ENCODE results near the gene WASL. TPM values are rescaled to one million over a fixed set of nuclear protein-coding genes. Genes with fewer than 3 reads are reported as not detected.

WASL gene
- total and polyA plus RNA-seq, 10 of the 15 experiments (the other 5 are each of a cell fraction or from before 2014, with no cell fraction given), result 2.0 to 6.4 (median 3.5) TPM

GRCh38 chr7:123771846-123772245, 23.0 kb upstream of the WASL start:
- Histone ChIP-seq H3K9ac (ENCODE audit: control insufficient read depth, insufficient read depth, low read length) (no peak overlapping the region), H2AFZ (ENCODE audit: control insufficient read depth, low read depth, low read length) (no peak overlapping the region), H3K4me1 (ENCODE audit: control insufficient read depth, insufficient read depth, low read length) (no peaks in the 10 kb centered on the region), H3K4me3 (no peak overlapping the region), H3K79me2 (ENCODE audit: control insufficient read depth, insufficient read depth, low read length) (no peaks in the 10 kb centered on the region), H3K27ac (ENCODE audit: control insufficient read depth, insufficient read depth) (no peak overlapping the region), H3K9me3 (replicated peaks; ENCODE audit: control insufficient read depth, insufficient read depth, low read length) (no peaks in the 10 kb centered on the region; the same call in 2 of the 3 replicates), H4K20me1 (ENCODE audit: control insufficient read depth, insufficient read depth) (no peaks in the 10 kb centered on the region), H3K4me2 (ENCODE audit: control insufficient read depth, insufficient read depth) (no peak overlapping the region), H3K27me3 (replicated peaks in 1 of 2; ENCODE audit: control insufficient read depth in 2 of 2, insufficient read depth in 2 of 2, low read length in 1 of 2) (no peaks in the 10 kb centered on the region), H3K36me3 (ENCODE audit: control insufficient read depth in 2 of 2, insufficient read depth in 2 of 2, low read length in 1 of 2) (no peaks in the 10 kb centered on the region)
- DNase-seq (ENCODE audit: low read depth, low spot score), result no peak
- SMC1A ChIA-PET (ENCODE audit: uncharacterized antibody, unreplicated experiment), result interaction anchor here (0.8 to 6.1 kb wide), 18 partner anchors 8 to 155 kb away, joined by 3 to 29 read pairs (median 4); partner anchors contain the start of gene WASL
- RAD21 ChIA-PET (ENCODE audit: unreplicated experiment), result interaction anchor here (0.7 to 3.7 kb wide), 7 partner anchors 10 to 334 kb away, joined by 3 to 15 read pairs (median 4); partner anchors contain the start of gene WASL
- in situ Hi-C loops (cut with MboI) (no loop called here), intact Hi-C loops (cut with micrococcal nuclease; ENCODE audit: unreplicated experiment) (no loop called here)
- no peak for ATAC-seq
- WGBS (ENCODE audit: insufficient coverage, insufficient replicate concordance, low lambda C conversion rate, missing lambda C conversion rate), result 97% methylated on average over 2 of the region's 2 CpGs
- CTCF ChIA-PET, result interaction anchor here (0.9 to 3.1 kb wide), 10 partner anchors 16 to 148 kb away, joined by 3 to 21 read pairs (median 7); partner anchors contain the start of gene WASL
- BruUV-seq (replicated peaks), result no TSS peak
- no peak for FAIRE-seq
- no peak for TF ChIP-seq HCFC1 (IDR thresholded peaks at IDR 0.05; ENCODE audit: low read length)
- no peak for TF ChIP-seq ZSCAN29 (IDR thresholded peaks at IDR 0.05)
- TF ChIP-seq ETV6 (conservative IDR thresholded peaks at IDR 0.05 in 1 of 2, IDR thresholded peaks at IDR 0.05 in 1 of 2; ENCODE audit: borderline replicate concordance in 1 of 2, low read depth in 1 of 2), result no peak
- no peak for TF ChIP-seq IRF4 (IDR thresholded peaks at IDR 0.05; ENCODE audit: low read depth, low read length)
- POLR2A ChIA-PET, result no interaction called here

GRCh38 chr7:123771256-123771655, 22.5 kb upstream of the WASL start:
- H3K36me3 ChIP-seq (ENCODE audit: control insufficient read depth in 2 of 2, insufficient read depth in 2 of 2, low read length in 1 of 2), result no peaks in the 10 kb centered on the region
- peak; percentile 63 for ATAC-seq
- H3K27ac ChIP-seq (ENCODE audit: control insufficient read depth, insufficient read depth), result no peak overlapping the region
- intact Hi-C loops (cut with micrococcal nuclease; ENCODE audit: unreplicated experiment) (no loop called here), in situ Hi-C loops (cut with MboI) (no loop called here)
- WGBS (ENCODE audit: insufficient coverage, insufficient replicate concordance, low lambda C conversion rate, missing lambda C conversion rate), result 48% methylated on average over 2 of the region's 2 CpGs
- ChIA-PET RAD21 (ENCODE audit: unreplicated experiment) (interaction anchor here (0.7 to 3.7 kb wide), 7 partner anchors 11 to 335 kb away, joined by 3 to 15 read pairs (median 4); partner anchors contain the start of gene WASL), POLR2A (interaction anchor here (0.6 to 1.0 kb wide), 2 partner anchors 20 to 237 kb away, joined by 3 read pairs; partner anchors contain the start of gene IQUB), CTCF (interaction anchor here (0.5 to 3.1 kb wide), 17 partner anchors 9 to 505 kb away, joined by 3 to 21 read pairs (median 4); partner anchors contain the start of gene WASL), SMC1A (ENCODE audit: uncharacterized antibody, unreplicated experiment) (interaction anchor here (0.7 to 6.1 kb wide), 18 partner anchors 8 to 156 kb away, joined by 3 to 29 read pairs (median 4); partner anchors contain the start of gene WASL)
- no peaks in the 10 kb centered on the region for H4K20me1 ChIP-seq (ENCODE audit: control insufficient read depth, insufficient read depth)
- H3K9me3 ChIP-seq (replicated peaks; ENCODE audit: control insufficient read depth, insufficient read depth, low read length), result no peaks in the 10 kb centered on the region; the same call in 2 of the 3 replicates
- H3K4me1 ChIP-seq (ENCODE audit: control insufficient read depth, insufficient read depth, low read length), result no peaks in the 10 kb centered on the region
- TF ChIP-seq CTCF (IDR thresholded peaks at IDR 0.05 in 2 of 3, conservative IDR thresholded peaks at IDR 0.05 in 1 of 3; ENCODE audit: control insufficient read depth in 2 of 3, extremely low read depth in 1 of 3, insufficient read depth in 1 of 3, low read depth in 3 of 3, low read length in 3 of 3), result peak in 1 of 3 experiments; percentile 28; a peak in 1 of 6 replicates
- TF ChIP-seq NBN (IDR thresholded peaks at IDR 0.05), result no peak
- no peak for DNase-seq (ENCODE audit: low read depth, low spot score)
- H3K79me2 ChIP-seq (ENCODE audit: control insufficient read depth, insufficient read depth, low read length), result no peaks in the 10 kb centered on the region
- peak overlapping the region; percentile 2; the same call in 1 of the 2 replicates for H3K4me2 ChIP-seq (ENCODE audit: control insufficient read depth, insufficient read depth)
- no peak overlapping the region; the same call in 1 of the 2 replicates for H2AFZ ChIP-seq (ENCODE audit: control insufficient read depth, low read depth, low read length)
- no TSS peak for BruUV-seq (replicated peaks)
- FAIRE-seq, result no peak
- H3K4me3 ChIP-seq, result no peak overlapping the region
- no peaks in the 10 kb centered on the region for H3K27me3 ChIP-seq (replicated peaks in 1 of 2; ENCODE audit: control insufficient read depth in 2 of 2, insufficient read depth in 2 of 2, low read length in 1 of 2)
- H3K9ac ChIP-seq (ENCODE audit: control insufficient read depth, insufficient read depth, low read length), result no peak overlapping the region
